ENCODE measurements around the gene CLIC1. TPM values are rescaled to one million over a fixed set of nuclear protein-coding genes. Genes with fewer than 3 reads are reported as not detected.

Gene CLIC1
- total RNA-seq, 1 experiment from 2014 or later = 374 TPM

- Histone ChIP-seq H3K36me3 (ENCODE audit: control insufficient read depth, insufficient read depth, low read length) (0 out of 2 replicates have a peak, but pooled peaks cover 2% of the 10 kb centered on the region), H3K4me3 (ENCODE audit: low read depth, low read length) (peak overlapping the region; percentile 71), H3K4me1 (peaks cover 33% of the 10 kb centered on the region), H3K27me3 (replicated peaks; ENCODE audit: control insufficient read depth, insufficient read depth, low read length) (no peaks in the 10 kb centered on the region), H3K9me3 (no peaks in the 10 kb centered on the region)
- Mint-ChIP-seq H3K4me1 (ENCODE audit: low read depth, unreplicated experiment) (peaks cover 31% of the 10 kb centered on the region), H3K27me3 (ENCODE audit: insufficient read depth, unreplicated experiment) (no peaks in the 10 kb centered on the region), H3K36me3 (ENCODE audit: insufficient read depth, unreplicated experiment) (peaks cover 84% of the 10 kb centered on the region), H3K27ac (ENCODE audit: unreplicated experiment) (peak overlapping the region; percentile 98), H3K9me3 (ENCODE audit: unreplicated experiment) (no peaks in the 10 kb centered on the region), H3K4me3 (ENCODE audit: unreplicated experiment) (peak overlapping the region; percentile 95)
- intact Hi-C loops (cut with micrococcal nuclease; ENCODE audit: unreplicated experiment) = loop anchor here (2.0 to 5.0 kb wide), 4 partner anchors 35 to 190 kb away; partner anchors contain the start of genes ABHD16A, ATP6V1G2, CSNK2B and HSPA1B
- CTCF ChIA-PET = interaction anchor here (0.6 to 3.8 kb wide), 6 partner anchors 23 to 126 kb away, joined by 3 to 32 read pairs (median 5); partner anchors contain the start of genes LSM2, LY6G5C, NEU1 and VARS1
- no peak for TF ChIP-seq CTCF (IDR thresholded peaks at IDR 0.05; ENCODE audit: insufficient read depth in 1 of 2, low read depth in 1 of 2, low read length in 1 of 2, severe bottlenecking in 1 of 2, unreplicated experiment in 1 of 2)
- DNase-seq = peak in 1 of 2 experiments; percentile 39
- BruUV-seq (replicated peaks) = TSS peak; percentile 11
- POLR2A ChIA-PET = interaction anchor here (0.6 to 3.3 kb wide), 13 partner anchors 7 to 195 kb away, joined by 3 to 59 read pairs (median 4); partner anchors contain the start of genes ABHD16A, C6orf47, DDAH2 and DDX39B
Measured at GRCh38 chr6:31736768-31737314, 511 bp upstream of the CLIC1 start.

GRCh38 chr6:31734821-31735406 lies 1.4 kb downstream of the CLIC1 start:
- peak overlapping the region; percentile 98 for H3K27ac Mint-ChIP-seq (ENCODE audit: unreplicated experiment)
- peak overlapping the region; percentile 95 for H3K4me3 Mint-ChIP-seq (ENCODE audit: unreplicated experiment)
- POLR2A ChIA-PET = interaction anchor here (0.6 to 0.7 kb wide), 3 partner anchors 11 to 32 kb away, joined by 3 to 6 read pairs (median 4); partner anchors contain the start of gene ABHD16A
- no peak for TF ChIP-seq CTCF (IDR thresholded peaks at IDR 0.05; ENCODE audit: insufficient read depth in 1 of 2, low read depth in 1 of 2, low read length in 1 of 2, severe bottlenecking in 1 of 2, unreplicated experiment in 1 of 2)
- Histone ChIP-seq H3K4me1 (peaks cover 34% of the 10 kb centered on the region), H3K9me3 (no peaks in the 10 kb centered on the region), H3K4me3 (ENCODE audit: low read depth, low read length) (peak overlapping the region; percentile 71), H3K36me3 (ENCODE audit: control insufficient read depth, insufficient read depth, low read length) (peaks cover 4% of the 10 kb centered on the region; the same call in 1 of the 2 replicates), H3K27me3 (replicated peaks; ENCODE audit: control insufficient read depth, insufficient read depth, low read length) (no peaks in the 10 kb centered on the region)
- no TSS peak for BruUV-seq (replicated peaks)
- no peaks in the 10 kb centered on the region for H3K27me3 Mint-ChIP-seq (ENCODE audit: insufficient read depth, unreplicated experiment)
- CTCF ChIA-PET = interaction anchor here (0.9 kb wide), 1 partner anchor 35 kb away, joined by 5 read pairs; no protein-coding TSS in a partner anchor
- intact Hi-C loops (cut with micrococcal nuclease; ENCODE audit: unreplicated experiment) = loop anchor here (5.0 kb wide), 3 partner anchors 33 to 188 kb away; partner anchors contain the start of genes ABHD16A, ATP6V1G2, CSNK2B and LY6G5B
- no peaks in the 10 kb centered on the region for H3K9me3 Mint-ChIP-seq (ENCODE audit: unreplicated experiment)
- peaks cover 42% of the 10 kb centered on the region for H3K4me1 Mint-ChIP-seq (ENCODE audit: low read depth, unreplicated experiment)
- peak; percentile 51 to 53 for DNase-seq
- H3K36me3 Mint-ChIP-seq (ENCODE audit: insufficient read depth, unreplicated experiment) = peaks cover 92% of the 10 kb centered on the region

GRCh38 chr6:31734247-31734820 lies 2.0 kb downstream of the CLIC1 start:
- CTCF ChIA-PET = no interaction called here
- intact Hi-C loops (cut with micrococcal nuclease; ENCODE audit: unreplicated experiment) = no loop called here

More at GRCh38 chr6:31734247-31734820, 2.0 kb downstream of the CLIC1 start:
- DNase-seq = no peak
- Histone ChIP-seq H3K9me3 (no peaks in the 10 kb centered on the region), H3K4me1 (peaks cover 34% of the 10 kb centered on the region), H3K36me3 (ENCODE audit: control insufficient read depth, insufficient read depth, low read length) (peaks cover 4% of the 10 kb centered on the region; the same call in 1 of the 2 replicates), H3K4me3 (ENCODE audit: low read depth, low read length) (peak overlapping the region; percentile 71), H3K27me3 (replicated peaks; ENCODE audit: control insufficient read depth, insufficient read depth, low read length) (no peaks in the 10 kb centered on the region)
- no peak for TF ChIP-seq CTCF (IDR thresholded peaks at IDR 0.05; ENCODE audit: insufficient read depth in 1 of 2, low read depth in 1 of 2, low read length in 1 of 2, severe bottlenecking in 1 of 2, unreplicated experiment in 1 of 2)
- H3K27ac Mint-ChIP-seq (ENCODE audit: unreplicated experiment) = peak overlapping the region; percentile 98
- POLR2A ChIA-PET = no interaction called here
- H3K27me3 Mint-ChIP-seq (ENCODE audit: insufficient read depth, unreplicated experiment) = no peaks in the 10 kb centered on the region
- no TSS peak for BruUV-seq (replicated peaks)
- H3K36me3 Mint-ChIP-seq (ENCODE audit: insufficient read depth, unreplicated experiment) = peaks cover 92% of the 10 kb centered on the region
- H3K4me1 Mint-ChIP-seq (ENCODE audit: low read depth, unreplicated experiment) = peaks cover 41% of the 10 kb centered on the region
- peak overlapping the region; percentile 95 for H3K4me3 Mint-ChIP-seq (ENCODE audit: unreplicated experiment)
- no peaks in the 10 kb centered on the region for H3K9me3 Mint-ChIP-seq (ENCODE audit: unreplicated experiment)
